ENCODE data around the gene PLOD2. TPM values are rescaled to one million over a fixed set of nuclear protein-coding genes. Genes with fewer than 3 reads are reported as not detected.

Gene PLOD2
- total RNA-seq, 2 donors from 2014 or later: 66.7 to 245 TPM

DNA sequence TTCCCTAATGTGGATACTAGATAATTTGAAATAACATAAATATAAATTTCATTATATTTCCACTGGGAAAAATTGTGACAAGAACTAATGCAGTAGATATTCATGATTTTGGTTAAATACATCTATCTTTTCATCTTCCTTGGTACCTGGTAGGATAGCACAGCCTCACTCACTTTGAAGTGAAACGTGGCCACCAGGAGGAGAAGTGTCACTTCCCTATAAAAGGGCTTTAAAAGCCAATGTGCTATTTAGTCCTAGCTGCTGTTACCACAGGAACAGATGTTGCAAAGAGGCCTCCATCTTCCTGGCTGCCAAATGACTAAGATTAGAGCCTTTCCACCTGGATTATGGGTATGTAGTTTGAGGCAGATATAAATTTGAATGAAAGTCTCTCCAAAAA, 140.0 kb downstream of the PLOD2 start:
- Histone ChIP-seq H3K9me3 (no peaks in the 10 kb centered on the region), H3K9ac (ENCODE audit: low read depth in 2 of 2, low read length in 2 of 2) (no peak overlapping the region), H3K36me3 (no peaks in the 10 kb centered on the region), H3K27me3 (no peaks in the 10 kb centered on the region), H3K4me1 (no peaks in the 10 kb centered on the region), H3K27ac (no peak overlapping the region), H3K4me3 (no peak overlapping the region)
- intact Hi-C loops (cut with DNase I): no loop called here
- DNase-seq: no peak
- TF ChIP-seq, protein P1, sequence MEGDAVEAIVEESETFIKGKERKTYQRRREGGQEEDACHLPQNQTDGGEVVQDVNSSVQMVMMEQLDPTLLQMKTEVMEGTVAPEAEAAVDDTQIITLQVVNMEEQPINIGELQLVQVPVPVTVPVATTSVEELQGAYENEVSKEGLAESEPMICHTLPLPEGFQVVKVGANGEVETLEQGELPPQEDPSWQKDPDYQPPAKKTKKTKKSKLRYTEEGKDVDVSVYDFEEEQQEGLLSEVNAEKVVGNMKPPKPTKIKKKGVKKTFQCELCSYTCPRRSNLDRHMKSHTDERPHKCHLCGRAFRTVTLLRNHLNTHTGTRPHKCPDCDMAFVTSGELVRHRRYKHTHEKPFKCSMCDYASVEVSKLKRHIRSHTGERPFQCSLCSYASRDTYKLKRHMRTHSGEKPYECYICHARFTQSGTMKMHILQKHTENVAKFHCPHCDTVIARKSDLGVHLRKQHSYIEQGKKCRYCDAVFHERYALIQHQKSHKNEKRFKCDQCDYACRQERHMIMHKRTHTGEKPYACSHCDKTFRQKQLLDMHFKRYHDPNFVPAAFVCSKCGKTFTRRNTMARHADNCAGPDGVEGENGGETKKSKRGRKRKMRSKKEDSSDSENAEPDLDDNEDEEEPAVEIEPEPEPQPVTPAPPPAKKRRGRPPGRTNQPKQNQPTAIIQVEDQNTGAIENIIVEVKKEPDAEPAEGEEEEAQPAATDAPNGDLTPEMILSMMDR (IDR thresholded peaks at IDR 0.05): no peak

DNA sequence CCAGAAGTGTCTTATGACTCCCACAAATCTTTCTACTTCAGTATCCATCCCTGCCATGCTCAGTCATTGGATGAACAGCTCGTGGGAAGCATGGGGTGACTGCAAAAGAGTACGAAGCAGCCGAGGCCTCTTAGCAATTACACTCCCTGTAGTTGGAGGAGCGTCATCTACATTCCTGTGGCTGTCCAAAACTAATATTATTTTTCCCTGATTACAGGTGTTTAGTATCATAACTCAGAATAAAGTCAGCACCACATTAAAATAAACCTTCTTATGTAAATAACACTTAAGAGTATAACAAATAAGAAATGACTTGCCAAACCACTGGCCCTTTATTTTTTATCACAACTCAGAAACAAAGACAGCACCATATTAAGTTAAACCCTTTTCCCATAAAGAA, 141.5 kb downstream of the PLOD2 start:
- no peak overlapping the region for H3K27ac ChIP-seq
- intact Hi-C loops (cut with DNase I): no loop called here
- H3K27me3 ChIP-seq: no peaks in the 10 kb centered on the region
- no peak overlapping the region for H3K4me3 ChIP-seq
- no peak for DNase-seq
- no peaks in the 10 kb centered on the region for H3K4me1 ChIP-seq
- TF ChIP-seq, protein P1 (IDR thresholded peaks at IDR 0.05): no peak
- no peak overlapping the region for H3K9ac ChIP-seq (ENCODE audit: low read depth in 2 of 2, low read length in 2 of 2)
- no peaks in the 10 kb centered on the region for H3K9me3 ChIP-seq
- H3K36me3 ChIP-seq: no peaks in the 10 kb centered on the region

Other genes starting within 250 kb of the PLOD2 start
- gene PLSCR4, start 89.9 kb upstream of the PLOD2 start, total RNA-seq: 10 to 100 TPM; 20.1 to 54.8 TPM

All from colonic mucosa (tissue), 4 donors.